GM12878 (cell line): Measurements from ENCODE around the gene BICRA.

ENCODE experiments used
- JUNB ChIP-seq: IDR thresholded peaks from 2 replicates; pipeline ENCODE4 v1.6.1; 2016; ENCODE audit warnings: antibody characterized with exemption, mild to moderate bottlenecking
- MTA2 ChIP-seq: fragments of 450-650 bp; IDR thresholded peaks from 2 replicates; pipeline ENCODE4 v1.6.1; 2016; ENCODE audit warnings: low read depth, mild to moderate bottlenecking, moderate library complexity
- NFIC ChIP-seq: IDR thresholded peaks from 2 replicates; pipeline ENCODE4 v1.6.1; 2012; ENCODE audit warnings: low read depth, mild to moderate bottlenecking, inconsistent platforms, low read length, moderate library complexity
- POLR2A ChIP-seq: IDR thresholded peaks from 2 replicates; pipeline ENCODE4 v1.6.1; 2011; ENCODE audit warnings: low read depth, mild to moderate bottlenecking, low read length
- RFX5 ChIP-seq: IDR thresholded peaks from 2 replicates; pipeline ENCODE4 v1.6.1; 2011; ENCODE audit warnings: low read depth, low read length, improper control_type of control experiment
- SP1 ChIP-seq: IDR thresholded peaks from one replicate; pipeline ENCODE4 v1.6.1; 2011; ENCODE audit warnings: low read depth, low read length
- USF2 ChIP-seq: IDR thresholded peaks from 2 replicates; pipeline ENCODE4 v1.6.1; 2011; ENCODE audit warnings: low read depth, low read length, improper control_type of control experiment, borderline replicate concordance
- TF ChIP-seq, protein P1 (sequence below), 3 experiments: IDR thresholded peaks in 2 of 3; conservative IDR thresholded peaks in 1 of 3; 2 replicates each; pipeline ENCODE4 v1.5.1; 2011; ENCODE audit warnings: low read depth in 3 of 3, low read length in 3 of 3, mild to moderate bottlenecking in 3 of 3, control low read depth in 2 of 3, moderate library complexity in 2 of 3, inconsistent platforms in 1 of 3, mixed read lengths in 1 of 3; ENCODE audit not compliant: control insufficient read depth in 2 of 3, insufficient read depth in 1 of 3; ENCODE audit errors: extremely low read depth in 1 of 3

GRCh38 chr19:47608074-47608918 lies 638 bp upstream of the BICRA start:
- TF ChIP-seq USF2 (no peak), SP1 (peak; percentile 93), MTA2 (no peak), NFIC (no peak), POLR2A (peak; percentile 88), JUNB (no peak), RFX5 (no peak)
- TF ChIP-seq, protein P1, sequence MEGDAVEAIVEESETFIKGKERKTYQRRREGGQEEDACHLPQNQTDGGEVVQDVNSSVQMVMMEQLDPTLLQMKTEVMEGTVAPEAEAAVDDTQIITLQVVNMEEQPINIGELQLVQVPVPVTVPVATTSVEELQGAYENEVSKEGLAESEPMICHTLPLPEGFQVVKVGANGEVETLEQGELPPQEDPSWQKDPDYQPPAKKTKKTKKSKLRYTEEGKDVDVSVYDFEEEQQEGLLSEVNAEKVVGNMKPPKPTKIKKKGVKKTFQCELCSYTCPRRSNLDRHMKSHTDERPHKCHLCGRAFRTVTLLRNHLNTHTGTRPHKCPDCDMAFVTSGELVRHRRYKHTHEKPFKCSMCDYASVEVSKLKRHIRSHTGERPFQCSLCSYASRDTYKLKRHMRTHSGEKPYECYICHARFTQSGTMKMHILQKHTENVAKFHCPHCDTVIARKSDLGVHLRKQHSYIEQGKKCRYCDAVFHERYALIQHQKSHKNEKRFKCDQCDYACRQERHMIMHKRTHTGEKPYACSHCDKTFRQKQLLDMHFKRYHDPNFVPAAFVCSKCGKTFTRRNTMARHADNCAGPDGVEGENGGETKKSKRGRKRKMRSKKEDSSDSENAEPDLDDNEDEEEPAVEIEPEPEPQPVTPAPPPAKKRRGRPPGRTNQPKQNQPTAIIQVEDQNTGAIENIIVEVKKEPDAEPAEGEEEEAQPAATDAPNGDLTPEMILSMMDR (IDR thresholded peaks at IDR 0.05 in 2 of 3, conservative IDR thresholded peaks at IDR 0.05 in 1 of 3; ENCODE audit: control insufficient read depth in 2 of 3, extremely low read depth in 1 of 3, insufficient read depth in 1 of 3, low read depth in 3 of 3, low read length in 3 of 3), result peak in 1 of 3 experiments; percentile 36; a peak in 2 of 6 replicates
